Loucy (cell line): ENCODE data around the gene ATP13A4.

Experiments
- CTCF ChIP-seq: fragments of 200-600 bp; sonication (generic); conservative IDR thresholded peaks from 2 replicates; pipeline ENCODE4 v1.5.1; 2014; ENCODE audit warnings: mild to moderate bottlenecking, antibody characterized with exemption, low read length
- EZH2phosphoT487 ChIP-seq: fragments of 200-600 bp; IDR thresholded peaks from 2 replicates; pipeline ENCODE4 v1.6.1; 2018; ENCODE audit warnings: antibody characterized with exemption, mild to moderate bottlenecking, moderate library complexity, borderline replicate concordance

DNA sequence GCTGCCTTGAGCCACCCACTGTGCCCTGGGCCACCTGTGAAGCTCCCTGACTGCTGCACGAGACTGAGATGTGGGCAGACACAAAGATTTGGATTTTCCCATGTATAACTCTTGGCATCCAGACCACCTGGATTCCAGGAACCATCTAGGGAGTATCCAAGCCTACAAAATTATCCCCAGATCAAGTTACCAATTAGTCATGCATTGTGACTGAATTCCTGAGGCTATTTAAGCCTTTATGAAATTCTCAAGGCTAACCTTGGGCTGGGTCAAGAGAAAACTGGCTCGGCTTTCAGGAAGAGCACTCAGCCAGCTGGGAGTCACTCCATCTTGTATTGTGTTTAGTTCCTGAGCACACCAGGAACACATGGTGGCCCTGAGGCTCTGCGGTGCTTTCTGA lies 162.8 kb downstream of the ATP13A4 start:
- TF ChIP-seq CTCF (no peak), EZH2phosphoT487 (no peak)
